H1 (cell line): ENCODE data around the gene ATP6V1C2. TPM values are rescaled to one million over a fixed set of nuclear protein-coding genes. Genes with fewer than 3 reads are reported as not detected.

Source experiments
- CTCF ChIA-PET: fragments of 300-600 bp; sonication (Branson Sonifier 250); formaldehyde crosslinking; loops from one replicate; lab custom pipeline; 2021; ENCODE audit not compliant: partially characterized antibody; lab: Charles Lee
- POLR2A ChIA-PET: fragments of 300-600 bp; sonication (Branson Sonifier 250); formaldehyde crosslinking; loops from one replicate; lab custom pipeline; 2021; ENCODE audit warnings: inconsistent platforms; ENCODE audit not compliant: partially characterized antibody; lab: Charles Lee
- DNase-seq, 2 experiments: peaks; one replicate each; pipeline versions ENCODE4 v3.0.0 to v3.0.0-alpha.2; 2010 to 2022; ENCODE audit warnings: low spot score in 2 of 2, low read depth in 1 of 2, mixed read lengths in 1 of 2
- FAIRE-seq: peaks from 2 replicates; lab custom pipeline; 2011; peaks lifted over from hg19 to GRCh38; lab: Jason Lieb, UNC
- H2AFZ ChIP-seq: 2 replicates; pipeline ENCODE4 v1.8.1; 2012; ENCODE audit warnings: low read length, inconsistent platforms
- H2AK5ac ChIP-seq: 2 replicates; pipeline ENCODE4 v1.6.1; 2013; ENCODE audit warnings: low read depth, low read length
- H2BK120ac ChIP-seq: replicated peaks from 2 replicates; pipeline ENCODE3; 2013; ENCODE audit warnings: low read depth, low read length, inconsistent platforms
- H2BK12ac ChIP-seq: 2 replicates; pipeline ENCODE4 v1.6.1; 2013; ENCODE audit warnings: low read depth, low read length
- H2BK15ac ChIP-seq: 2 replicates; pipeline ENCODE4 v1.6.1; 2013; ENCODE audit warnings: low read length
- H2BK20ac ChIP-seq: 2 replicates; pipeline ENCODE4 v1.6.1; 2013; ENCODE audit warnings: low read length
- H2BK5ac ChIP-seq: 2 replicates; pipeline ENCODE4 v1.6.1; 2013; ENCODE audit warnings: low read depth, low read length
- H3K14ac ChIP-seq: 2 replicates; pipeline ENCODE4 v1.6.1; 2013; ENCODE audit warnings: inconsistent platforms; ENCODE audit not compliant: insufficient read length
- H3K18ac ChIP-seq: 2 replicates; pipeline ENCODE4 v1.6.1; 2013; ENCODE audit warnings: low read length; ENCODE audit errors: extremely low read depth
- H3K23ac ChIP-seq: 2 replicates; pipeline ENCODE4 v1.6.1; 2013; ENCODE audit warnings: inconsistent platforms; ENCODE audit not compliant: insufficient read length
- H3K23me2 ChIP-seq: 2 replicates; pipeline ENCODE4 v1.6.1; 2013; ENCODE audit warnings: low read depth, low read length
- H3K27ac ChIP-seq: 2 replicates; pipeline ENCODE4 v1.6.1; 2011; ENCODE audit warnings: low read depth, low read length, inconsistent platforms
- H3K27me3 ChIP-seq, 4 experiments: replicated peaks in 1 of 4; 1 replicate in 1 of 4; 2 replicates in 3 of 4; pipeline versions ENCODE4 v1.6.1 to v1.8.1; 2011 to 2013; ENCODE audit warnings: low read length in 3 of 4, mild to moderate bottlenecking in 3 of 4, inconsistent platforms in 2 of 4, mixed read lengths in 2 of 4, moderate library complexity in 1 of 4; ENCODE audit not compliant: control insufficient read depth in 3 of 4, insufficient read depth in 3 of 4; ENCODE audit errors: extremely low read depth in 1 of 4
- H3K36me3 ChIP-seq, 4 experiments: 2 replicates each; pipeline versions ENCODE4 v1.6.1 to v1.8.1; 2011 to 2013; ENCODE audit warnings: mild to moderate bottlenecking in 4 of 4, low read length in 3 of 4, moderate library complexity in 2 of 4, control low read depth in 1 of 4, inconsistent platforms in 1 of 4; ENCODE audit not compliant: insufficient read depth in 4 of 4, control insufficient read depth in 2 of 4
- H3K4ac ChIP-seq: replicated peaks from 2 replicates; pipeline ENCODE3; 2013; ENCODE audit warnings: low read length, low read depth, mixed read lengths, inconsistent platforms; ENCODE audit not compliant: insufficient read length
- H3K4me1 ChIP-seq, 4 experiments: replicated peaks in 1 of 4; 1 replicate in 1 of 4; 2 replicates in 3 of 4; pipeline versions ENCODE4 v1.6.1 to v1.8.1; 2011 to 2013; ENCODE audit warnings: low read length in 3 of 4, inconsistent platforms in 2 of 4, mixed read lengths in 1 of 4; ENCODE audit not compliant: insufficient read depth in 4 of 4, control insufficient read depth in 3 of 4
- H3K4me2 ChIP-seq, 2 experiments: 2 replicates each; pipeline versions ENCODE4 v1.6.1 to v1.8.1; 2011 to 2013; ENCODE audit warnings: low read depth in 2 of 2, low read length in 2 of 2, control low read depth in 1 of 2, inconsistent platforms in 1 of 2, mild to moderate bottlenecking in 1 of 2; ENCODE audit not compliant: insufficient read depth in 1 of 2
- H3K4me3 ChIP-seq, 4 experiments: fragments of 200-600, 300-600 bp in 1 of 4; sonication (generic), shearing (Covaris generic), sonication (Bioruptor Twin) in 1 of 4; 2 replicates each; pipeline versions ENCODE4 v1.5.1 to v1.8.1; 2011 to 2016; ENCODE audit warnings: low read length in 4 of 4, low read depth in 3 of 4, control low read depth in 2 of 4, inconsistent platforms in 2 of 4, mild to moderate bottlenecking in 2 of 4, mixed read lengths in 1 of 4, moderate library complexity in 1 of 4; ENCODE audit not compliant: insufficient read depth in 2 of 4; ENCODE audit errors: extremely low read depth in 1 of 4
- H3K56ac ChIP-seq: replicated peaks from 2 replicates; pipeline ENCODE3; 2013; ENCODE audit warnings: low read depth, mild to moderate bottlenecking, mixed read lengths, low read length, inconsistent platforms; ENCODE audit not compliant: insufficient read length
- H3K79me1 ChIP-seq: 2 replicates; pipeline ENCODE4 v1.6.1; 2013; ENCODE audit warnings: low read depth, low read length, control low read depth
- H3K79me2 ChIP-seq, 2 experiments: 2 replicates each; pipeline versions ENCODE4 v1.6.1 to v1.8.1; 2012 to 2013; ENCODE audit warnings: low read length in 2 of 2, mild to moderate bottlenecking in 2 of 2, inconsistent platforms in 1 of 2; ENCODE audit not compliant: insufficient read depth in 2 of 2, control insufficient read depth in 1 of 2
- H3K9ac ChIP-seq, 4 experiments: replicated peaks in 1 of 4; 1 replicate in 1 of 4; 2 replicates in 3 of 4; pipeline versions ENCODE4 v1.6.1 to v1.8.1; 2011 to 2013; ENCODE audit warnings: low read depth in 3 of 4, low read length in 3 of 4, control low read depth in 2 of 4, mild to moderate bottlenecking in 2 of 4, moderate library complexity in 2 of 4, inconsistent platforms in 1 of 4; ENCODE audit errors: extremely low read depth in 1 of 4
- H3K9me3 ChIP-seq, 2 experiments: 2 replicates each; pipeline versions ENCODE4 v1.6.1 to v1.8.1; 2012 to 2013; ENCODE audit warnings: mild to moderate bottlenecking in 2 of 2, moderate library complexity in 2 of 2, control low read depth in 1 of 2, inconsistent platforms in 1 of 2, low read depth in 1 of 2, low read length in 1 of 2, mixed read lengths in 1 of 2; ENCODE audit not compliant: insufficient read depth in 2 of 2
- H4K20me1 ChIP-seq, 2 experiments: replicated peaks in 1 of 2; 2 replicates each; pipeline versions ENCODE3 to v1.8.1; 2011 to 2013; ENCODE audit warnings: inconsistent platforms in 2 of 2, low read length in 2 of 2, mild to moderate bottlenecking in 1 of 2; ENCODE audit not compliant: insufficient read depth in 2 of 2, control insufficient read depth in 1 of 2
- H4K5ac ChIP-seq: 2 replicates; pipeline ENCODE4 v1.6.1; 2013; ENCODE audit warnings: low read length, low read depth, mixed read lengths, inconsistent platforms; ENCODE audit not compliant: insufficient read length
- H4K8ac ChIP-seq: 2 replicates; pipeline ENCODE4 v1.8.0; 2013; ENCODE audit warnings: mild to moderate bottlenecking, moderate library complexity, low read length, inconsistent platforms; ENCODE audit not compliant: insufficient read depth; ENCODE audit errors: extremely low read depth
- H4K91ac ChIP-seq: replicated peaks from 2 replicates; pipeline ENCODE3; 2013; ENCODE audit warnings: low read length, mixed read lengths, inconsistent platforms; ENCODE audit not compliant: insufficient read length
- ASH2L ChIP-seq: fragments of 200-600, 300-600 bp; sonication (generic); IDR thresholded peaks from one replicate; pipeline ENCODE4 v1.7.1; 2017; ENCODE audit warnings: low read length
- BCL11A ChIP-seq, 2 experiments: IDR thresholded peaks; one replicate each; pipeline ENCODE4 v1.6.1; 2011; ENCODE audit warnings: low read depth in 2 of 2, low read length in 2 of 2, mild to moderate bottlenecking in 2 of 2
- SUZ12 ChIP-seq: fragments of 200-600 bp; sonication (generic); IDR thresholded peaks from 2 replicates; pipeline ENCODE4 v1.6.1; 2012; ENCODE audit warnings: mild to moderate bottlenecking, inconsistent platforms, low read length, moderate library complexity, mixed read lengths
- TAF7 ChIP-seq: optimal IDR thresholded peaks from 2 replicates; pipeline ENCODE3; 2011; ENCODE audit warnings: low read depth, mild to moderate bottlenecking, inconsistent platforms, low read length, moderate library complexity, borderline replicate concordance
- WGBS, 2 experiments: shearing (Covaris generic) in 1 of 2; methylation state at CpG; one replicate each; pipeline versions ENCODE4 v1.1.6 to v1.1.7; 2013 to 2015; ENCODE audit warnings: low lambda C conversion rate in 2 of 2, mixed read lengths in 2 of 2, inconsistent platforms in 1 of 2, low coverage in 1 of 2, missing lambda C conversion rate in 1 of 2; ENCODE audit not compliant: insufficient replicate concordance in 2 of 2, insufficient coverage in 1 of 2, insufficient read length in 1 of 2; ENCODE audit errors: extremely low coverage in 1 of 2, missing lambda C conversion rate in 1 of 2; 5-methylcytosine and 5-hydroxymethylcytosine counted together
- polyA plus RNA-seq, 7 experiments: library from polyadenylated mRNA; depleted of rRNA in 3 of 7; stranded (reverse) in 5 of 7; unstranded in 2 of 7; fragments of >200 nt in 5 of 7; fragments of 200-250 nt in 2 of 7; gene quantifications; 1 replicate in 5 of 7; 2 replicates in 1 of 7; 4 replicates in 1 of 7; pipeline versions ENCODE4 v1.2.1 to v1.2.3, GENCODE V29; 2011 to 2013; ENCODE audit warnings: missing spikeins in 2 of 7, mixed read lengths in 2 of 7
- total RNA-seq: library from RNA; stranded (reverse); fragmentation: NEBNext Ultra II Directional; extraction: Animal tissue kit (Norgen Biotek cat#: 25700); gene quantifications from 2 replicates; pipeline ENCODE4 v1.2.1, GENCODE V29; 2021

Gene ATP6V1C2
- total and polyA plus RNA-seq, 2 of the 8 experiments (the other 6 are each of a cell fraction or from before 2014, with no cell fraction given), result 0.29 to 0.74 TPM

DNA sequence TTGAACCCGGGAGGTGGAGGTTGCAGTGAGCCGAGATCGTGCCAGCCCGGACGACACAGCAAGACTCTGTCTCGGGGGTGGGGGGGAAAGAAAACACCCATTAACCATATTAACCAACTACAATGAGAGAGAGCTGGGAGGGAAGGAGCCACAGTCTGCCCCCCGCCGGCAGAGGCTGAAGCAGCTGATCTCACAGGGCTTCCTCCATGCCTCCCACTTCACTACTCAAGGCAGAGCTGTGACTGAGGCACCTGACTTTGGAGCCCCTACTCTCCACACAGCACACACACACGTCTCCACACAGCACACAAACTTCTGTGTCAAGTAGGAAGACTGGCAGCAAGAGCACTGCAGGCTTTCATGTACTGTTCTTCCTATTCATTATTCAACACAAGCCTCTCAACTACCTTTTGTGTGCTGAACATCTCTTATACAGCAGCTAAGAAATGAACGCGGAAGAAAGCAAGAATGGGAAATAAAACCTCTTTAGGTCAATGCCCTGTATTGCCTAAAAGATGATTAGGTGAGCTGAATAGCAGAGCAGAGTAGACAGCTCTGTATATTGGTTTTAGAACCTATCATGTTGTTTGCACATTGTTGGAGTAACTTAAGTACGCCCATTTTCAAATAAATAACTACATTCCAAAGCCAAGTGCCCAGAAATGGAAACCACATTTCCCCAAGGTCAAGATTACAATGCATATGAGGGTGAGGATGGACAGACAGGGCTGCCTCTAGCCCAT lies 65.0 kb downstream of the ATP6V1C2 start:
- Histone ChIP-seq H2BK120ac (no peak overlapping the region), H4K5ac (no peak overlapping the region), H4K91ac (no peak overlapping the region), H3K79me1 (peaks cover 4% of the 10 kb centered on the region; the same call in 1 of the 2 replicates), H3K23me2 (no peaks in the 10 kb centered on the region), H2BK15ac (no peak overlapping the region), H2AK5ac (no peak overlapping the region), H3K18ac (no peak overlapping the region), H3K14ac (no peak overlapping the region), H2BK5ac (no peak overlapping the region), H3K9me3 (no peaks in the 10 kb centered on the region), H3K9ac (no peak overlapping the region), H3K4ac (no peak overlapping the region), H3K56ac (no peak overlapping the region), H4K20me1 (peaks cover 4 to 14% of the 10 kb centered on the region in 2 experiments), H3K4me1 (no peaks in the 10 kb centered on the region), H3K36me3 (peaks cover 56 to 96% (median 86%) of the 10 kb centered on the region in 4 experiments), H3K4me3 (no peak overlapping the region), H2BK12ac (no peak overlapping the region), H3K27ac (no peak overlapping the region), H3K4me2 (no peak overlapping the region), H3K79me2 (peaks cover 0 to 4% of the 10 kb centered on the region in 2 experiments; a peak in 1 of 4 replicates), H4K8ac (no peak overlapping the region), H3K27me3 (no peaks in the 10 kb centered on the region), H2AFZ (no peak overlapping the region), H3K23ac (no peak overlapping the region)
- FAIRE-seq (no peak), DNase-seq (no peak)
- POLR2A ChIA-PET, result no interaction called here
- 91% methylated on average over 6 of the region's 12 CpGs; no CpG with 5 or more reads in 1 of the 2 experiments for WGBS, 2 experiments
- TF ChIP-seq SUZ12 (no peak), TAF7 (no peak), ASH2L (no peak), BCL11A (IDR thresholded peaks at IDR 0.05; ENCODE audit: low read depth in 2 of 2, low read length in 2 of 2) (no peak)
- TF ChIP-seq, all 59 proteins: peak for 0
- CTCF ChIA-PET, result interaction anchor here (1.1 to 2.1 kb wide), 5 partner anchors 8 to 44 kb away, joined by 3 to 9 read pairs (median 5); no protein-coding TSS in a partner anchor
- H2BK20ac ChIP-seq, result no peak overlapping the region
